GM15510 (cell line): ENCODE data around the gene GREB1L.

Source experiments
- POLR2A ChIP-seq: IDR thresholded peaks from 3 replicates; pipeline ENCODE4 v1.6.1; 2011; ENCODE audit warnings: borderline replicate concordance; ENCODE audit not compliant: insufficient read length; ENCODE audit errors: extremely low read depth

GREB1L gene

DNA sequence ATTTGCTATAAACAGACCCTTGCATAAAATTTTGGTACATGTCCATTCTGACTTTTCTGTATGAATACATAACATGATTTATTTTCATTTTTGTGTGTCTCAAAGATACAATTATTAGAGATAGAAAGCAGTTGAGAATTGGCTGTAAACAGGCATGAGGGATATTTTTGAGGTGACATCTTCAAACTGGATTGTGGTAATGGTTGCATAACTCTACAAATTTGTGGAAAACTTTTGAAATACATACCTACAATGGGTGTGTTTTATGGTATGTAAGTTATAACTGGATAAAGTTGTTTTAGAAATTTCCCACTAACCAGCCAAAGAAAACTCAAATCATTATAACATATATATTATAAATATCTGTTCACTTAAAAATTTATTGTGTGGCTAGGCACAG, 39.6 kb downstream of the GREB1L start:
- no peak for TF ChIP-seq POLR2A

DNA sequence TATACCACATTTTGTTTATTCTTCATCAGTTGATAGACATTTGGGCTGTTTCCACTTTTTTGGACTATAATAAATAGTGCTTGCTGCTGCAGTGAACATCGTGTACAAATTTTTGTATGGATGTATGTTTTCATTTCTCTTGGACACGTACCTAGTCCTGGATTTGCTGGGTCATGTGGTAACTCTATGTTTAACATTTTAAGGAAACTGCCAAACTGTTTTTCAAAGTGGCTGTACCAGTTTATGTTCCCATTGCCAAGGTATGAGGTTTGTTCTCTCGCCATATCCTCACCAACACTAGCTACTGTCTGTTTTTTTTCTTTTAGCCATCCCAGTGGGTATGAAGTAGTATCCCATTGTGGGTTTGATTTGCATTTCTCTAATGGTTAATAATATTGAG, 42.5 kb downstream of the GREB1L start:
- no peak for TF ChIP-seq POLR2A

DNA sequence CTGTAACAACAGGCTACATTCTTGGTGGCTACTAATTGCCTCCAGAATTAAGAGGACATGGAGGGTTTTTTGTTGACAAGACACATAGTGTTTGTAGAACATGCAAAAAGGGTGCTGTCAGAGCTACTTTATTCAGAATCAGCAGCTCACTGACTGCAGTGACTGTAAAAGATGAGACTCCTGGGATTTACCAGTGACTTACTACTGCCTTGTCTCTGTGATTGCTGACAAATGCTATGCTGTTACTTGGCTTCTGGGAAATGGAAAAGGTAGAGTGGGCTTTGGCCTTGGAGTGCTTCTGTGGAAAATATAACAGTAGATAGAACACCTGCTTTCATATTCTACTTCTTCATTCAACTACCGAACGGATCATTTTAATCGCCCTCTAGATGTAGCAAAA, 47.8 kb downstream of the GREB1L start:
- no peak for TF ChIP-seq POLR2A

- TF ChIP-seq POLR2A, result no peak
Observed at GRCh38 chr18:21291106-21291505, 49.1 kb downstream of the GREB1L start.

GRCh38 chr18:21293479-21293878, 51.4 kb downstream of the GREB1L start:
- TF ChIP-seq POLR2A, result no peak

DNA sequence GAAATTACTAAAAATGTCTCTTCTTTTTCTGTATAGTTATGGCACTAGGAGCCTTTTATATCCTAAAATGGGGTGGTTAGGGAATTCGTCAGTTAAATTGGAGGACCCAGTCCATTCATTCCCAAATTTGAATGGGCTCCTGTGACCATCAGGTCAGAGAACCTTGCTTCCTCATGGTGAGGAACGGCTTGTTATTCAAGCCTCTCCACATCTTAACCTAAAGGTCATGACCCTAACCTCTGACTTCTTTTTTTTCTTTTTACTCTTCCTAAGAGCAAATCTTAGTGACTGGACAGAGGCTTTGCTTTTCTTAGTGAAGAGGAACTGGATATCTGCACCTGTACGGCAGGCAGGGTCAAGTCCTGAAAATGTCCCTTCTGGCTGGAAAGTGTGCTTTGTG, 53.1 kb downstream of the GREB1L start:
- no peak for TF ChIP-seq POLR2A

DNA sequence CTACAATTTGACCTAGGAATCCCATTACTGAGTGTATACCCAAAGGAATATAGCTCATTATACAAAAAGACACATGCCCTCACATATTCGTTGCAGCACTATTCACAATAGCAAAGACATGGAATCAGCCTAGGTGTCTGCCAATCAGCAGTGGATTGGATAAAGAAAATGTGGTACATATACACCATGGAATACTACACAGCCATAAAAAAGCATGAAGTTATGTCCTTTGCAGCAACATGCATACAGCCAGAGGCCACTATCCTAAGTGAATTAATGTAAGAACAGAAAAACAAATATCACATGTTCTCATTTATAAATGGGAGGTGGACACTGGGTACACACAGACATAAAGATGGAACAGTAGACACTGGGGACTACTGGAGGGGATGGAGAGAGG, 54.0 kb downstream of the GREB1L start:
- TF ChIP-seq POLR2A, result no peak

DNA sequence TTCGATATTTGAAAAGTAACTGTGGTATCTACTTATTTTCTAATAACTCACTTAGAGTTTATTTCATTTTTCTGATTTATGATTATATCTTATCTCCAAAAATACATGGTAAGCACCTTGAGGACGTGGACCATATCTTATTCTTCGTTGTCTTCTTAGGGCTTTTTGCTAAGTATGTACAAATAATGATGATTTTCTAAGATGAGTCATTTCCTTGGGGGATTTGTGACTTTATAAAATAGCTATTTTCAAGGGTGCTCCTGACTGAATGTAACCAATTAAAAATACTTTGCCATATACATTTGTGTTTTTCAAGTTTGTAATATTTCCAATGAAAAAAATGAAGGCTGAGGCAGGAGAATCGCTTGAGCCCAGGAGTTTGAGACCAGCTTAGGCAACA, 56.3 kb downstream of the GREB1L start:
- no peak for TF ChIP-seq POLR2A

GRCh38 chr18:21300035-21300907, 58.2 kb downstream of the GREB1L start:
- TF ChIP-seq POLR2A, result no peak

GRCh38 chr18:21300908-21301200, 58.8 kb downstream of the GREB1L start:
- no peak for TF ChIP-seq POLR2A

- TF ChIP-seq POLR2A, result no peak
Observed at GRCh38 chr18:21303445-21303844, 61.4 kb downstream of the GREB1L start.

GRCh38 chr18:21303895-21304294, 61.9 kb downstream of the GREB1L start:
- no peak for TF ChIP-seq POLR2A

- no peak for TF ChIP-seq POLR2A
Observed at GRCh38 chr18:21305621-21306020, 63.6 kb downstream of the GREB1L start.

DNA sequence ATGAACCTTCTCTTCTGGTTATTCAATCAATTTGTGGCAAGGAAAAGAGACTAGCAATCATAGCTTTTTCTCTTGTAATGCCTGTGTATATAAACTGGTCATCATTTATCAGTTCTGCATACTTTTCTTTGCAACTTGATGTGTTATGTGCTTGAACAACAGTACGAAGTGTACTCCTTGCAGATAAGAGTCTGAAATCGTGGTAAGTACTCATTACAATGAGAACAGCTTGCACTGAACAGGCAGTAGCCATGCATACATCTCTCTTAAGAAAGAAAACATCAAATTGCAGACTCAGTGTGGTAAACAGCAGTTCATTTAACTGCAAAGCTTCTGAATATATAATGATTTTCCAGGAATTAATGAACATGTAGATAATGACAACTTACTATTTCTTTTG, 64.3 kb downstream of the GREB1L start:
- TF ChIP-seq POLR2A, result no peak

GRCh38 chr18:21307578-21307977, 65.5 kb downstream of the GREB1L start:
- no peak for TF ChIP-seq POLR2A

GRCh38 chr18:21309248-21309647, 67.2 kb downstream of the GREB1L start:
- TF ChIP-seq POLR2A, result no peak

DNA sequence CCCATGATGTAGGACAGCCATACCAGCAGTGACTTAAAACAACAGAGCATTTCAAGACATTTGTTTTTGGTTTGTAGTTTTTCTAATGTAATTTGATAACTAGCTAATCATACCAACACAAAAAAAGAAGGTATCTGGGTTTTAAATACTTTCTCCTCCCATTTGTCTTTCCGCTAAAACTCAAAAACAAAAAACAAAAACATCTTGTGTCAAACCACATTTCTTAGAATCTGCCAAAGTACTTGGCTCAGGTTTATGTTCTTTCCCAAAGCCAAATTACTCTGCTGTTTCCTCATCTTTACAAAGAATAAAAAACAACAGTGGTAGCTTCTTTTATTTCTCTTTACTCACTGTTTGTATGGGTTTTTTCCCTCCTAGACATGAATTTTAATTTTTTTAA, 71.5 kb downstream of the GREB1L start:
- TF ChIP-seq POLR2A, result no peak
